Uterus (tissue), 4 donors: Measurements from ENCODE around the gene HBP1. TPM values are rescaled to one million over a fixed set of nuclear protein-coding genes. Genes with fewer than 3 reads are reported as not detected.
A peak's percentile ranks its signal among the peaks of the same experiment; 100 is the strongest.

ENCODE experiments used
- DNase-seq, 2 donors: peaks; one replicate each; pipeline ENCODE4 v3.0.0-alpha.2; 2019 to 2020
- H3K27ac ChIP-seq, 2 donors: fragments of 200-600 bp; sonication (generic); 1 replicate in 1 of 2; 2 replicates in 1 of 2; pipeline ENCODE4 v1.5.1; 2016 to 2018
- H3K27me3 ChIP-seq, 2 donors: fragments of 200-600 bp; sonication (generic); one replicate each; pipeline ENCODE4 v1.5.1; 2018 to 2019; ENCODE audit warnings: control low read depth in 1 of 2
- H3K36me3 ChIP-seq, 2 donors: fragments of 200-600 bp; sonication (generic); one replicate each; pipeline ENCODE4 v1.5.1; 2019; ENCODE audit warnings: control low read depth in 1 of 2
- H3K4me1 ChIP-seq, 2 donors: fragments of 200-600 bp; sonication (generic); one replicate each; pipeline ENCODE4 v1.5.1; 2018 to 2019; ENCODE audit warnings: control low read depth in 1 of 2
- H3K4me3 ChIP-seq, 2 donors: fragments of 200-600 bp; sonication (generic); 1 replicate in 1 of 2; 2 replicates in 1 of 2; pipeline ENCODE4 v1.5.1; 2018 to 2019; ENCODE audit warnings: mild to moderate bottlenecking in 1 of 2
- H3K9me3 ChIP-seq, 2 donors: fragments of 200-600 bp; sonication (generic); one replicate each; pipeline ENCODE4 v1.5.1; 2019; ENCODE audit warnings: control low read depth in 1 of 2
- CTCF ChIP-seq, 4 experiments: fragments of 200-600 bp in 2 of 4; fragments of 450-650 bp in 2 of 4; sonication (generic) in 2 of 4; IDR thresholded peaks; one replicate each; pipeline ENCODE4 v1.5.1; 2016 to 2019; ENCODE audit warnings: antibody characterized with exemption in 4 of 4, mild to moderate bottlenecking in 2 of 4, moderate library complexity in 1 of 4
- POLR2A ChIP-seq, 2 donors: fragments of 450-650 bp; IDR thresholded peaks; one replicate each; pipeline ENCODE4 v1.6.1; 2016; ENCODE audit warnings: antibody characterized with exemption in 2 of 2, mild to moderate bottlenecking in 1 of 2, moderate library complexity in 1 of 2
- intact Hi-C: fragments of 100-400 bp; cut with DNase I; formaldehyde crosslinking; loops from one replicate; pipeline ENCODE4 v1.15.1; 2023; ENCODE audit warnings: low total_unique reads
- total RNA-seq, 4 donors: library from RNA; depleted of rRNA in 3 of 4; stranded (reverse); fragments of >200 nt in 3 of 4; gene quantifications; one replicate each; pipeline versions ENCODE4 v1.1.0 to v1.2.4, GENCODE V29; 2014 to 2023
- donor health status: DM: yes; HTN: yes; CAD: no.

HBP1 gene
- total RNA-seq, 4 donors from 2014 or later = 48.3 to 169 (median 130) TPM

- DNase-seq = no peak
- Histone ChIP-seq H3K4me1 (peaks cover 0 to 14% of the 10 kb centered on the region in 2 donors), H3K36me3 (no peaks in the 10 kb centered on the region), H3K27ac (peak overlapping the region; percentile 67 to 89), H3K4me3 (no peak overlapping the region), H3K27me3 (no peaks in the 10 kb centered on the region), H3K9me3 (no peaks in the 10 kb centered on the region)
- TF ChIP-seq POLR2A (IDR thresholded peaks at IDR 0.05) (no peak), CTCF (IDR thresholded peaks at IDR 0.05) (no peak)
- intact Hi-C loops = no loop called here
These were observed 39.3 kb downstream of the HBP1 start for GRCh38 chr7:107208024-107208521.

DNA sequence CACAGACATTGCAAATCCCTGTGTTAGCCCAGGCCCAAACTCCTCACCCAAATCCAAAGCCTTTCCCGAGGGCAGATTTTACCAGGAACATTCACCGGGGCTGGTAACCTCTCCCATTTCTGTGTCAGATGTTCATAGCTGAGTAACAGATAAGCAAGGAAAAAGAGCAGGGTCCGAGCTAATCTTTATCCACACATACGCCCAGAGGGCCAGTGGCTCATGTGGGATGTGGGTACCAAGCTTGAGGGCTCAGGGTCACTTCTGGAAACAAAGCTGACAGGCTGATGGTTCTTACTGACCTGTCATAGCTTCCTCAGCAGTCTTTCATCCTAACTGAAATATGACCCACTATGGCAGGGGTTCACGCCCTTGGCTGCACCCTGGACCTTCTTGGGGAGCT is 39.8 kb downstream of the HBP1 start:
- Histone ChIP-seq H3K27ac (peak overlapping the region; percentile 67 to 89), H3K27me3 (no peaks in the 10 kb centered on the region), H3K4me1 (peaks cover 0 to 14% of the 10 kb centered on the region in 2 donors), H3K4me3 (no peak overlapping the region), H3K9me3 (no peaks in the 10 kb centered on the region), H3K36me3 (no peaks in the 10 kb centered on the region)
- DNase-seq = no peak
- no peak for TF ChIP-seq CTCF (IDR thresholded peaks at IDR 0.05)
- TF ChIP-seq POLR2A (IDR thresholded peaks at IDR 0.05) = no peak
- intact Hi-C loops = no loop called here

- intact Hi-C loops = no loop called here
- no peak for DNase-seq
- TF ChIP-seq CTCF (IDR thresholded peaks at IDR 0.05) (no peak), POLR2A (IDR thresholded peaks at IDR 0.05) (no peak)
- no peaks in the 10 kb centered on the region for H3K9me3 ChIP-seq
- H3K27me3 ChIP-seq = no peaks in the 10 kb centered on the region
- no peak overlapping the region for H3K4me3 ChIP-seq
- H3K4me1 ChIP-seq = peaks cover 0 to 14% of the 10 kb centered on the region in 2 donors
- H3K27ac ChIP-seq = peak overlapping the region; percentile 67 to 89
- no peaks in the 10 kb centered on the region for H3K36me3 ChIP-seq
These were observed 40.8 kb downstream of the HBP1 start for GRCh38 chr7:107209565-107209964.

DNA sequence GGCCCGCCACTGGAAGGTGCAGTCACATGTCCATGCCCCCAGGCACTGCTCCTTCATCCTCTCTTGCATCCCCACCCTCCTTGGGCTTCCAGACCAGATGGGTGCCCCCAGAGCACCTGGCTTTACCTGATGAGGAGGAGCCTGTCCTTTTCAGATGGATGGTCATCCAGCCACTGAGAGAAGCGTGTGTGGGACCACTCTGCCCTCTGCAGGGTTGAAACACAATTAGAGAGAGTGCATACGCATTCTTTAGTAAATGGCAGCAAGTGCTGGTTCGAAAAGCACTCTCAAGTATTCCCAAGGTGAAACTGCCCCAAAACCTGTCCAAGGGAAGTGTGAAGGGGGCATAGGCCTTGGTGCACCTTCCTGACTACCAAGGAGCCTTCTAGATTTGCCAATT is 41.6 kb downstream of the HBP1 start:
- intact Hi-C loops = no loop called here
- DNase-seq = no peak
- Histone ChIP-seq H3K27me3 (no peaks in the 10 kb centered on the region), H3K9me3 (no peaks in the 10 kb centered on the region), H3K4me3 (no peak overlapping the region), H3K4me1 (peaks cover 0 to 14% of the 10 kb centered on the region in 2 donors), H3K27ac (no peak overlapping the region), H3K36me3 (no peaks in the 10 kb centered on the region)
- TF ChIP-seq POLR2A (IDR thresholded peaks at IDR 0.05) (no peak), CTCF (IDR thresholded peaks at IDR 0.05) (no peak)

DNA sequence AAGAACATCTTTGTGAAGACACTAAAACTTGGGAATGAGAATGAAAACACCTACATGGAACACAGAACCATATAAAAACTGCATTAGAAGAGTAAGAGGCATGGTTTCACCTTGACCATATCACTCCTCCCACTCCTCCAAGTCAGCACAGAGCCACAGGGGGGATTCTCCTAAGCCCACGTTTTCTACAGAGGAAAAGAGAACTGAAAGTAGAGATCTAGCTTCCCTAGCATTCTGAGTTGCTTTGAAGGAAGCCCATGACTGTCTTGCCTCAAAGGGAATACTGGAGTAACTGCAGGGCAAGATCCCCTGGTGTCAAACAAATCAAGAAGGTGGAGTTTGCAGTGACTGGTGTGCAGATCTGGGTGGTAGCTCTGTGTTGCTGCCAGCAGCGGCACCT is 43.9 kb downstream of the HBP1 start:
- Histone ChIP-seq H3K27me3 (no peaks in the 10 kb centered on the region), H3K27ac (no peak overlapping the region), H3K4me3 (no peak overlapping the region), H3K36me3 (no peaks in the 10 kb centered on the region), H3K4me1 (peaks cover 0 to 4% of the 10 kb centered on the region in 2 donors), H3K9me3 (no peaks in the 10 kb centered on the region)
- DNase-seq = no peak
- intact Hi-C loops = no loop called here
- no peak for TF ChIP-seq POLR2A (IDR thresholded peaks at IDR 0.05)
- no peak for TF ChIP-seq CTCF (IDR thresholded peaks at IDR 0.05)
